Measurements from ENCODE around the gene TRPM2.

TRPM2 gene

GRCh38 chr21:44313451-44313850, 40.0 kb upstream of the TRPM2 start:
- Histone ChIP-seq H3K27me3 (ENCODE audit: low read depth, low read length) (no peaks in the 10 kb centered on the region), H3K9me3 (ENCODE audit: insufficient read depth, low read length) (no peaks in the 10 kb centered on the region), H3K4me2 (ENCODE audit: low read length) (no peak overlapping the region), H3K4me1 (ENCODE audit: low read length) (no peaks in the 10 kb centered on the region), H3K9ac (ENCODE audit: low read length) (no peak overlapping the region), H3K4me3 (ENCODE audit: low read length) (no peak overlapping the region), H2AFZ (ENCODE audit: low read depth, low read length) (no peak overlapping the region), H3K79me2 (ENCODE audit: low read length) (no peaks in the 10 kb centered on the region), H3K36me3 (replicated peaks; ENCODE audit: low read depth, low read length) (peaks cover 19% of the 10 kb centered on the region), H3K27ac (ENCODE audit: low read length) (no peak overlapping the region), H4K20me1 (ENCODE audit: insufficient read depth, low read length) (no peaks in the 10 kb centered on the region)
- TF ChIP-seq CTCF (IDR thresholded peaks at IDR 0.05; ENCODE audit: low read depth, low read length) (no peak), EZH2phosphoT487 (IDR thresholded peaks at IDR 0.05; ENCODE audit: low read depth) (no peak)

GRCh38 chr21:44314128-44314527, 39.3 kb upstream of the TRPM2 start:
- H3K4me2 ChIP-seq (ENCODE audit: low read length): no peak overlapping the region
- no peak overlapping the region for H3K4me3 ChIP-seq (ENCODE audit: low read length)
- H3K27ac ChIP-seq (ENCODE audit: low read length): no peak overlapping the region
- TF ChIP-seq CTCF (IDR thresholded peaks at IDR 0.05; ENCODE audit: low read depth, low read length): no peak
- H3K27me3 ChIP-seq (ENCODE audit: low read depth, low read length): no peaks in the 10 kb centered on the region
- no peaks in the 10 kb centered on the region for H4K20me1 ChIP-seq (ENCODE audit: insufficient read depth, low read length)
- no peak overlapping the region for H3K9ac ChIP-seq (ENCODE audit: low read length)
- H3K4me1 ChIP-seq (ENCODE audit: low read length): no peaks in the 10 kb centered on the region
- H3K9me3 ChIP-seq (ENCODE audit: insufficient read depth, low read length): no peaks in the 10 kb centered on the region
- H2AFZ ChIP-seq (ENCODE audit: low read depth, low read length): no peak overlapping the region
- peaks cover 19% of the 10 kb centered on the region for H3K36me3 ChIP-seq (replicated peaks; ENCODE audit: low read depth, low read length)
- no peaks in the 10 kb centered on the region for H3K79me2 ChIP-seq (ENCODE audit: low read length)

GRCh38 chr21:44314561-44314960, 38.9 kb upstream of the TRPM2 start:
- no peaks in the 10 kb centered on the region for H3K4me1 ChIP-seq (ENCODE audit: low read length)
- H3K9me3 ChIP-seq (ENCODE audit: insufficient read depth, low read length): no peaks in the 10 kb centered on the region
- no peak overlapping the region for H3K9ac ChIP-seq (ENCODE audit: low read length)
- peaks cover 19% of the 10 kb centered on the region for H3K36me3 ChIP-seq (replicated peaks; ENCODE audit: low read depth, low read length)
- no peak overlapping the region for H3K27ac ChIP-seq (ENCODE audit: low read length)
- no peak overlapping the region for H2AFZ ChIP-seq (ENCODE audit: low read depth, low read length)
- no peaks in the 10 kb centered on the region for H3K27me3 ChIP-seq (ENCODE audit: low read depth, low read length)
- TF ChIP-seq EZH2phosphoT487 (IDR thresholded peaks at IDR 0.05; ENCODE audit: low read depth) (no peak), CTCF (IDR thresholded peaks at IDR 0.05; ENCODE audit: low read depth, low read length) (no peak)
- H3K79me2 ChIP-seq (ENCODE audit: low read length): no peaks in the 10 kb centered on the region
- no peak overlapping the region for H3K4me2 ChIP-seq (ENCODE audit: low read length)
- H4K20me1 ChIP-seq (ENCODE audit: insufficient read depth, low read length): no peaks in the 10 kb centered on the region
- no peak overlapping the region for H3K4me3 ChIP-seq (ENCODE audit: low read length)

- Histone ChIP-seq H3K27ac (ENCODE audit: low read length) (no peak overlapping the region), H3K79me2 (ENCODE audit: low read length) (no peaks in the 10 kb centered on the region), H3K4me2 (ENCODE audit: low read length) (no peak overlapping the region), H3K9me3 (ENCODE audit: insufficient read depth, low read length) (no peaks in the 10 kb centered on the region), H3K27me3 (ENCODE audit: low read depth, low read length) (no peaks in the 10 kb centered on the region), H3K4me3 (ENCODE audit: low read length) (no peak overlapping the region), H2AFZ (ENCODE audit: low read depth, low read length) (no peak overlapping the region), H4K20me1 (ENCODE audit: insufficient read depth, low read length) (no peaks in the 10 kb centered on the region), H3K4me1 (ENCODE audit: low read length) (no peaks in the 10 kb centered on the region), H3K9ac (ENCODE audit: low read length) (no peak overlapping the region), H3K36me3 (replicated peaks; ENCODE audit: low read depth, low read length) (peaks cover 18% of the 10 kb centered on the region)
- no peak for TF ChIP-seq EZH2phosphoT487 (IDR thresholded peaks at IDR 0.05; ENCODE audit: low read depth)
- TF ChIP-seq CTCF (IDR thresholded peaks at IDR 0.05; ENCODE audit: low read depth, low read length): no peak
These were observed 37.7 kb upstream of the TRPM2 start for GRCh38 chr21:44315691-44316203.

Measured in OCI-LY3 (cell line).